Measurements from ENCODE around the gene MAK.
"Not testable (repeated sequence)": the region's sequence is repeated elsewhere in the genome, so short reads cannot be mapped to it uniquely, and the experiment has no call there.

The MAK gene

GRCh38 chr6:10862361-10862760, 24.0 kb upstream of the MAK start:
- TF ChIP-seq, protein P1, sequence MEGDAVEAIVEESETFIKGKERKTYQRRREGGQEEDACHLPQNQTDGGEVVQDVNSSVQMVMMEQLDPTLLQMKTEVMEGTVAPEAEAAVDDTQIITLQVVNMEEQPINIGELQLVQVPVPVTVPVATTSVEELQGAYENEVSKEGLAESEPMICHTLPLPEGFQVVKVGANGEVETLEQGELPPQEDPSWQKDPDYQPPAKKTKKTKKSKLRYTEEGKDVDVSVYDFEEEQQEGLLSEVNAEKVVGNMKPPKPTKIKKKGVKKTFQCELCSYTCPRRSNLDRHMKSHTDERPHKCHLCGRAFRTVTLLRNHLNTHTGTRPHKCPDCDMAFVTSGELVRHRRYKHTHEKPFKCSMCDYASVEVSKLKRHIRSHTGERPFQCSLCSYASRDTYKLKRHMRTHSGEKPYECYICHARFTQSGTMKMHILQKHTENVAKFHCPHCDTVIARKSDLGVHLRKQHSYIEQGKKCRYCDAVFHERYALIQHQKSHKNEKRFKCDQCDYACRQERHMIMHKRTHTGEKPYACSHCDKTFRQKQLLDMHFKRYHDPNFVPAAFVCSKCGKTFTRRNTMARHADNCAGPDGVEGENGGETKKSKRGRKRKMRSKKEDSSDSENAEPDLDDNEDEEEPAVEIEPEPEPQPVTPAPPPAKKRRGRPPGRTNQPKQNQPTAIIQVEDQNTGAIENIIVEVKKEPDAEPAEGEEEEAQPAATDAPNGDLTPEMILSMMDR (IDR thresholded peaks at IDR 0.05; ENCODE audit: borderline replicate concordance, insufficient read depth, low read depth, low read length) = no peak
- H3K4me3 ChIP-seq (ENCODE audit: low read depth, low read length) = no peak overlapping the region

DNA sequence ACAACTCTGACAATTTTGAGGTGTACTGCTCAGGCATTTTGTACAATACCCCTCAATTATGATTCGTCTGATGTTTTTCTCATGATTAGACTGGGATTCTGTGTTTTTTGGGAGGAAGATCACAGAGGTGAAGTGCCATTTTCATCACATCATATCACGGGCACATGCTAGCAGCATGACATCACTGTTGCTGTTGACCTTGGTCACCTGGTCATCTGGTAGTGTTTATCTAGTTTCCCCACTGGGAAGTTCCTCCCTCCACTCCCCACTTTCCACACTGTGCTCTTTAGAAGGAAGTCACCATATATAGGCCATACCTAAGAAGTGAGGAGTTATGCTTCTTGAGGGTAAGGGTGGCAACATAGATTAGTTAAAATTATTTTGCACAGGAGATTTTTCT, 22.7 kb upstream of the MAK start:
- TF ChIP-seq, protein P1 (IDR thresholded peaks at IDR 0.05; ENCODE audit: borderline replicate concordance, insufficient read depth, low read depth, low read length) = no peak
- no peak overlapping the region for H3K4me3 ChIP-seq (ENCODE audit: low read depth, low read length)

DNA sequence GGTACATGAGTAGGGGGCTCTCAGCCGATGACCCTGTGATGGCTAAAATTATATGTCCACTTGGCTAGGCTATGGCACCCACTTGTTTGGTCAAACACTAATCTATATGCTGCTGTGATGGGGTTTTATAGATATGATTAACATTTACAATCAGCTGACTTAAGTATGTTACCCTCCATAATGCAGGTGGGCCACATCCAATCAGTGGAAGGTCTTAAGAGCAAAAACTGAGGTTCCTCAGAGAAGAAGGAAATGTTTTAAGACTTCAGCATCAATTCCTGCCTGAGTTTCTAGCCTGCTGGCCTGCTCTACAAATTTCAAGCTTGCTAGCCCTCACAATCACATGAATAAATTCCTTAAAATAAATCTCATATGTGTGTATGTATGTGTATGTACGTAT, 18.9 kb upstream of the MAK start:
- TF ChIP-seq, protein P1 (IDR thresholded peaks at IDR 0.05; ENCODE audit: borderline replicate concordance, insufficient read depth, low read depth, low read length) = no peak
- no peak overlapping the region for H3K4me3 ChIP-seq (ENCODE audit: low read depth, low read length)

DNA sequence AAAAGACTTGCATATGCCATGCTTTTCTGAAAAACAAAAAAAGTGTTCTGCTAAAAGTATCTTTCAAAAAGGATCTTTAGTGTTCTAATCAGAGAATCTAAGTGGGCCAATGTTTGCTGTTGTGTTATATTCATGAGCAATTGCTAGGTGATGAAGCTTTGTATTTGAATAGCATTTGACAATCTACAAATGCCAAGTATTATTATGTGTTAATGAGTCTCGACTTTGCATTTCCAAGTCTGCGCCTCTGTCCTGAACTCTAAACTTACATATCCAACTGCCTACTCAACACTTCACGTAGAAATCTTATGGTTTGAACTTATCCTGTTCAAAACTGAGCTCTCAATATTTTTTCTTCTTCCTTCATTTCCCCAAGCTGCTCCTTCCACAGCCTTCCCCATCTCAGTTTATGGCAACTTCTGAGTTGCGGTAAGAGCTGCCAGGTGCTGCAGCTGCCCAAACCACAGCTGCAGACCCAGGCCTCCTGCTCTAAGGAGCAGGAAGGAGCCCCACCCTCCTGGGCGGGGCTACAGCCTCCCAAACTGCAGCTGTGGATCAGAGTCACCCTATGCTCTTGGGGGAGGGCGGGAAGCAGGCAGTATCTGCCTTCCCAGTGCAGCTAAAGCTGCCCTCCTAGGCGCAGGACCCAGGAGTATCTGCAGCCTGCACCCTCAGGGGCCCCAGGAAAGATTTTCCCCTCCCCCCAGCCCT, 16.7 kb upstream of the MAK start:
- TF ChIP-seq, protein P1 (IDR thresholded peaks at IDR 0.05; ENCODE audit: borderline replicate concordance, insufficient read depth, low read depth, low read length) = no peak
- no peak overlapping the region for H3K4me3 ChIP-seq (ENCODE audit: low read depth, low read length)

DNA sequence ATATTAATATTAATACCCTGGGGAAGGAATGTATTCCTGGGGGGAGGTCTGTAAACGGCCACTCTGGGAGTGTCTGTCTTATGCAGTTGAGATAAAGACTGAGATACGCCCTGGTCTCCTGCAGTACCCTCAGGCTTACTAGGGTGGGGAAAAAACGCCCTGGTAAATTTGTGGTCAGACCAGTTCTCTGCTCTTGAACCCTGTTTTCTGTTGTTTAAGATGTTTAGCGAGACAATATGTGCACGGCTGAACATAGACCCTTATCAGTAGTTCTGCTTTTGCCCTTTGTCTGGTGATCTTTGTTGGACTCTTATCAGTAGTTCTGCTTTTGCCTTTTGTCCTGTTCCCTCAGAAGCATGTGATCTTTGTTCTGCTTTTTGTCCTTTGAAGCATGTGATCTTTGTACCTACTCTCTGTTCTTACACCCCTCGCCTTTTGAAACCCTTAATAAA, 15.5 kb upstream of the MAK start:
- H3K4me3 ChIP-seq (ENCODE audit: low read depth, low read length) = not testable (repeated sequence)

DNA sequence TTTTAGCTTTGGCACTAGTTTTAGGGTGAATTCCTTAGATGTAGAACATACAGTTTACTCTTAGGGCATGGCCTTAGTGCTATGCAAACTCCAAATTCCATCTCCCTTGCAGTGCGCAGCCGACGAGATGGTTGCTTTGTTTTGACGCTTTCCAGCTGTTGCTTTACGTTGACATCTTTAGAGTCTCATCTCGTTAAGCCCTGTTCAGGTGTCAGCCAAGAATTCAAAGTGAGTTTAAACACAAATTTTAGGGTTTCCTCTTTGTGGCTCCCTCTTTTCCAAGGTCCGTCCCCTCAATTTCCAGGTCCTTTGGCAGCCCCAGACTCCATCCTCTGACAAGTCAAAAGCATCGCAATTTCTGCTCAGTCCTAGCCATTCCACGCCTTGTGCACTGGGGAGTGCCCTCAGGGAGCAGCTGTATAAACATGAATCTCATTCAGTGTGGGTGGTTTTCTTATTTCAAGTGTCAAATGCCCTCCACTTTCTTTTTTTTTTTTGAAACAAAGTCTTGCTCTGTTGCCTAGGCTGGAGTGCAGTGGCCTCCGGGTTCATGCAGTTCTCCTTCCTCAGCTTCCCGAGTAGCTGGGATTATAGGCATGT, 14.1 kb upstream of the MAK start:
- H3K4me3 ChIP-seq (ENCODE audit: low read depth, low read length) = no peak overlapping the region
- TF ChIP-seq, protein P1 (IDR thresholded peaks at IDR 0.05; ENCODE audit: borderline replicate concordance, insufficient read depth, low read depth, low read length) = no peak

DNA sequence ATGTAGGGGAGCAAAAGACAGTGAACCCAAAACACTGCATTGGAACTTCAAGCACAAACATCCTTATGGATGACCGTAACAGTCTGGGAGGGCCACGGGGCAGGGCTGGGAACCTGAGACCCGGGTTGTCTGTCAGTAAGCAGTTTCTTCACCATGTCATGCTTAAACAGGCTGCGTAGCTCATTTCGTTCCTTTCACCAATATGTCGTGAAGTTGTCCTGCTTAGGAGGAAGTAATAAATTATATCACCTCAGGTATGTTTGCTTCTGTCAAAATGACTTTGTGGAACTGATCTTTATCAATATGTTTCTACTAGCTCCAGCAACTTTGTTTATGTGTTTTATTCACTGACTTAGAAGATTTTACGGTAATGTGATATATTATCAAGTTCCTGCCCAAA, 12.4 kb upstream of the MAK start:
- TF ChIP-seq, protein P1 (IDR thresholded peaks at IDR 0.05; ENCODE audit: borderline replicate concordance, insufficient read depth, low read depth, low read length) = no peak
- no peak overlapping the region for H3K4me3 ChIP-seq (ENCODE audit: low read depth, low read length)
